Activated CD4-positive, alpha-beta T cell treated with anti-CD3 and anti-CD28 coated beads for 1 hour (primary cell): ENCODE measurements around the gene OR52N1.

ENCODE experiments used
- DNase-seq: peaks from one replicate; pipeline ENCODE4 v3.0.0-alpha.2; 2020

Gene OR52N1

DNA sequence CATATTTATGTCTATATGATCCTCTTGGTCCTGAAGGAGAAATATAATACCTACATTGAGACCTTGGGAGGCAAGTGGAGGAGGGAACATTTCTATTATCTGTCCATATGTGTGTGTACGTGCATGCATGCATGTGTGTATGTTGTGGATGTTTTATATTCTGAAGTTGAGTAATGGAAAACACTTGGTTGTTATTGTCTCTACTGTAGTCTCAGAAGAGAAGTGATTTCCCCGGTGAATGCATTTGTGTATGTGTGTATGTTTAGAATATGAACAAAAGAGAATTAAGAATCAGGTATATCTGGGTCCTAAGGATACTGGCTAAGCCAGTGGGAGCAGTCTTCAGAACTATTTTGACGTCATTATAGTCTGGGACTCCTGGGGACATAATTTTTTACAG, at the start of gene OR52N1:
Gene OR52N1, minus strand, starts transcription at position 101 of the 400 bp plus-strand sequence. CDS start 2,449 bp downstream, outside the sequence.
- DNase-seq, result no peak

DNA sequence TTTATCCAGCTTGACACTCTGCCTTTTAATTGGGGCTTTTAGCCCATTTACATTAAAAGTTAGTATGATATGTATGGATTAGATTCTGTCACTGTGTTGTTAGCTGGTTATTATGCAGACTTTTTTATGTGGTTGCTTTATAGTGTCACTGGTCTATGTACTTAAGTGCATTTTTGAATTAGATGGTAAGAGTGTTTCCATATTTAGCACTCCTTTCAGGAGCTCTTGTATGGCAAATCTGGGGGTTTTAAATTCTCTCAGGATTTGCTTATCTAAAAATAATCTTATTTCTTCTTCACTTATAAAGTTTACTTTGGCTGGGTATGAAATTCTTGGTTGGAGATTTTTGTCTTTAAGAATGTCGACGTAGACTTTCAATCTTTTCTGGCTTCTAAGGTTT, 46.6 kb upstream of the OR52N1 start:
- no peak for DNase-seq

DNA sequence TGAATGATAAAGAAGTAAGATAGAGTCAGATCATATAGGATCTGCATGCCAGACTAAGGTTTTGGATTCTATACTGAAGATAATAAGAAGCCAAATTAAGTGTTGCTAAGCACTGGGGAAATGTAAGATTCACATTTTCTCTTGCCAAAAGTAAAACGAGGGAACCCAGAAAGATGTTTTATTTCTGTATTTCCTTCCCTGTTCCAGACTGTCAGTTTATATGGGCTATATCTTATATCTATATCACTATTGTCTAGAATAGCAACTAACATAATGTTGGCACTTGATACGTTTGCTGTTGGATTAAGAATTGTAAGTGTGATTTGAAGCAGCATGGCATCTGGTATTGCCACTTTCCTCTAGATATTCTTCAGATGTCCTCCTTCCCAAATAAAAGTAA, 42.4 kb upstream of the OR52N1 start:
- no peak for DNase-seq

DNA sequence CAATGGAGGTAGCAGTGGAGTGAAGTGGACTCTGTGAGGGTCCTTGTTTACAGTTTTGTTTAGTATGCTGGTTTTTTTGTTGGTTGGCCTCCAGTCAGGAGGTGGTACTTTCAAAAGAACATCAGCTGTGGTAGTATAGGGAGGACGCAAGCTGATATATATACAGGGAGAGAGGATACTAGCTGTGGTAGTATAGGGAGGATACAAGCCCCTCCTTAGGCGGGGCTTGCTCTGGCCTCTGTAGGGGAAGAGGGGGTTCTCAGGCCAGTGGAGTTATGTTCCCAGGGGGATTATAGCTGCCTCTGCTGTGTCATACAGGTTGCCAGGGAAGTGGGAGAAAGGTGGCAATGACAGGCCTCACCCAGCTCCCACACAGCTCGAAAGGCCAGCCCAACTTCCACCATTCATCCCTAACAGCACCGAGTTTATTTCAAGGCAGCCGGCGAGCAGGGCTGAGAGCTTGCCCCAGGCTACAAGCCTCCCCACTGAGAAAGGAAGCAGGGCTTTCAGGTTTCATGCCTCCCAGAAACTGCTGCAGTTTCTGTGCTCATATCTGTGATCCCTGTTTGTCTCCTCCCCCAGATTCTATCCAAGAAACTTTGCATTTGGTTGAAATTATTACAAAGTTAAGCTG, 40.2 kb upstream of the OR52N1 start:
- DNase-seq, result no peak

DNA sequence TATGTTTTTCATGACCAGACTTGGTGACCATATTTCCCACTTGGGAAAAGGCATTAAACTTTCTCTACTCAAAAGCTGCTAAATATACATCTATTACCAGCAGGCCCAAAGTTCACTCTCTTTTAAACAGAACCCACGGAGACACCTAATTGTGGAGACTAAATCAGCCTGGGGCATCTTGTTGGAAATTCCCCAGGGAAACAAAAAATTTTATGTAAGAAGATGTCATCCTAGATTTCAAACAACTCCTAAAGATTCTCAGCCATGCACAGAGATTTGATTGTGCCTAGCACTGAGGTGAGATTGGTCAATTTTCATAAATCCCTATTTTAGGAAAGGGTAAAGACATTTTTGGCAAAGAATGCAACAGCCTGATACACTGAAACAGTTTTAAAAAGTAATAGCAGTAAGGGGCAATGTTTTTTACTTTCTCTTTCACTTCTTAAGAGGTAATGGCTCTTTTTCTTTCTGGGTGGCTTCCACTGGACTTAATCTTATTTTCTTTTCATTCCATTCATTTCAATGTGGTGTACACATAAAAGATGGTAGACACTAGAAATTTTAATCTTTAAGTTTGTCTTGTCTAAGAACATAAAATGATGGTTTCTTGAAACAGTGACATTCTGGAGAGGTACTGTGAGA, 27.3 kb upstream of the OR52N1 start:
- DNase-seq, result no peak

DNA sequence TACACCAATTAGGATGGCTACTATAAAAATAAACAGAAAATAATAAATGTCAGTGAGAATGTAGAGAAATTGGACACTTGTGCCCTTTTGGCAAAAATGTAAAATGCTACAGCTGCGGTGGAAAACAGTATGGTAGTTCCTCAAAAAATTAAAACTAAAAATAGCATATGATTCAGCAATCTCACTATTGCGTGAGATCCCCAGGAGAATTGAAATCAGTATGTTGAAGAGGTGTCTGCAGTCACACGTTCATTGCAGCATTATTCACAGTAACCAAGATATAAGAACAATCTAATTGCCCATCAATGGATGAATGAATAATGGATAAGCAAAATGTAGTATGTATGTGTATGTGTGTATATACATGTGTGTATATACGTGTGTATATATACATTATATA, 24.5 kb upstream of the OR52N1 start:
- no peak for DNase-seq

DNA sequence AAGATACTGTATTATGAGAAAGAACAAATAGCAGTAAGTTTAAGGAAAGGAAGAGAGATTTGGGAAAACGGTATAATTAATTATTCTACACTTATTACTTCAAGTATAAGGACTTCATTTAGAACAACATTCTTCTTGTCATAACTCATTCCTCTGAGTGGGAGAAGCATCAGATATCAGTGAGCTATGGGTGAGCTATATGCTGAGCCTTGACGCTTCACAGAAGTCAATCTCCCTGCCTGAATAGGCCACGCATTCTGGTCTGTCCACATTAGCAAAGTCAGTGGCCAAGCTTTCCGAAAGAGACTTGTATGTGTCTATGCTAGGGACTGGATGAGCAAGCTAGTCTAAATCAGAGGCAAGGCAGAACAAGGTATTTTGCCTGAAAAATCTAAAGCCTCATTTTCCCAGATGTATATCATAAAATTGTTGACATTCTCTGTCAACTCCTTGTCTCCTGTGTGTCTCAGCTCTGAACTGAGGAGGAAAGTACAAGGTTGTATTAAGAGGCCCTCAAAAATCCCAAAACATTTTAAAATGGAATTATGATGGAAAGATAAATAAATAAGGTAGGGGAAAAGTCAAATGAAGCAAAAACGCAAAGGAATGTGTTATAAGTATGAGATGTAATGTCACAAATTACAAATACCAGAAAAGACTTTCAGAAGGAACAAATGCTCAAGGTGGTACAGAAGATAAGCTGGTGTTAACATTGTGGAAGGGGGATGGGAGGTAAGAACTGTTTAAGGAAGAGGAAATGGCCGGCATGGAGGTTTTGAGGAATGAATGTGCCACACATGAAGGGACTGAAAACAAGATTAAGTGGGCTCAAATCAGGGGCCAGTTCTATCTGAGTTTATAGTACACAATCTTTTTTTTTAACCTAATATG, 19.1 kb upstream of the OR52N1 start:
- DNase-seq, result no peak

DNA sequence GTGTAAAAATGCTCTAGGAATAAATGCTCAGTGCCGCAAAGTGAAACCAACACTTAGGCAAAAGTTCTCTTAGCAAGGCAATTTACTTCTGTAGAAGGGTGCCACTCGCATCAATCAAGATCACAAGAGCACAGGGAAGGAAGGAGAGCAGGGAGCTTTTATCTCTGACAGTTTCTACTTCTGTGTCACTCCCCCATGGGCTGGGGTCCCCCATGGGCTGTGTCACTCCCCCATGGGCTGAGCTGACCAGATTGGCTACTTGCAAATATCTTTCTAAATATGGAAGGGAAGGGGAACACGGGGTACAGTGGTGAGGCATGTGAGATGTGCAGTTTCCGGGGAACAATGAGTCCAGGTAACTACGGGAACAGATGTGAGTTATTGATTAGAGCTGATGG, 18.1 kb upstream of the OR52N1 start:
- DNase-seq, result no peak

DNA sequence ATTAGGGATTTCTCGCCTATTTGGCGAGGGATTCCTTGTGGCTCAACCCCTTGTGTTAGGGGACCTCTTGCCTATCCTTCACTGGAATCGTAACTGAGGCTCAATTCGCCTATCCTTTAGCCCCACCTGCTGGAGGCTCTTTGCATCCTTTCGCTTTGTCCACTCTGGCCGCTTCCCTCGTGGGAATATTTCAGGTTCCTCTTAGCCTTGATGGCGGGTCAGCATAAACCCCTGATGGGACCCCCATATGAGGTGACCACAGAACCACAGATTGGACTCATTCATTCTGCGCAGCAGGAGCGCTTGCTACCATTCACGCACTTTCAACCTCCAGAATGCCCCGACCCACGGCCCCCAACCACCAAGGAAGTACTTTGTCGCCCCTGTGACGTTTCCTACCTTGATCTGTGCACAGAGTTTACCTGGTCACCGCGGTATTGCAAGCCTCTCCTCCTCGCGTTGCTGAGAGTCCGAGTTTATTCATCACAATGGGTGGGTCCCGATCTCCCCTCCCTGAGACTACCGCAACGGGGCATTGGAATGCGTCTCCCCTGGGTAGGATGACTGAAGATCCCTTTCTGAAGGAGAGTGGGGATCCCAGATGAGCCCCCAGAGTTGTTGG, 17.5 kb upstream of the OR52N1 start, which contains the start of gene OR52N2:
Gene OR52N2, plus strand, starts transcription at position 425 of the 622 bp plus-strand sequence. CDS start 11,412 bp downstream, outside the sequence.
- peak; percentile 52 for DNase-seq

DNA sequence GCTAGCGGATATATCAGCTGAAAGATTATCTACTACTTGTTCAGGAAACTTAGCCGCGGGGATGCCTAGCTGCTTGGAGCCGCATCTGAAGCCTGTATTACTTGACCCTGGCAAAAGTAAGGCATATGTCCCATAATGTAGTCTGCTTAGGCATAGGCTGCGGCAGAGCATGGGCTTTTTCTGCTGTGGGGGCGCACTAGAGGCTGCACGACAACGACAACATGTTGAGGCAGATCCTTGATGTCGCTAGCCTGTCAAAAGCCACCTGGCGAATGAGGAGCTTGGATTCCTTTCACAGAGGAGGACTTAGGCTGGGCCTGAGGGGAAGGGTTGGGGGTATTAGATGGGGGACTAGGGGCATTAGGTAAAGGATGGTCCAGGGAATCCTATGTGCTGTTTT, 16.5 kb upstream of the OR52N1 start:
- no peak for DNase-seq

DNA sequence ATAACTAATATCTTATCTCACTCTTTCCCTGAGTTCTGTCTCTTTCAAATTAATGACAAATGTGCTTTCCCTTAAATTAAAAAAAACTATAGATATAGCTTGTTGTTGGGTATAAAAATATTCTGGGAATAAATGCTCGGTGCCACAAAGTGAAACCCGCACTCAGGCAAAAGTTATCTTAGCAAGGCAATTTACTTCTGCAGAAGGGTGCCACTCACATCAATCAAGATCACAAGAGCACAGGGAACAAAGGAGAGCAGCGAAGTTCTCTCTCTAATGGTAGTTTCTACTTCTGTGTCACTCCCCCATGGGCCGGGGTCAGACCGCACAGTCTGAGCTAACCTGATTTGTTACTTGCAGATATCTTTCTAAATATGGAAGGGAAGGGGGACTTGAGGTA, 12.9 kb upstream of the OR52N1 start:
- no peak for DNase-seq

DNA sequence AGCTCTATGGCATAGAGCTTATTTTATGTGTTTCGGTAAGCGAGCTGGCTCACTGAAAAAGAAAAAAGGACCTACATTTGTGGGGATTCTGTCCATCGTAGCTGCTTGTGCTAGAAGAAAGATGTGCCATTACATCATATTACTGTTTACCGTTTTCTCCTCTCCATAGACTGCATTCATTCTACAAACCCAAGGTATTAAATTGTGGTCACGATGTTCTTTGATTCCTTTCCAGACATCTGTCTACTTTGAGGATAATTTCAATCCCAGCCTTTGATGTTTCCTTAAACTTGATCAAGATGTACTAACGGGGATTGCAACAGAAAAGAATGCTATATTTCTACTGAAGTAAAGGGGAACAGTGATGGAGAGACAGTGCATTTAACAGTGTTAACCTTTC, 5.5 kb upstream of the OR52N1 start:
- DNase-seq, result no peak

DNA sequence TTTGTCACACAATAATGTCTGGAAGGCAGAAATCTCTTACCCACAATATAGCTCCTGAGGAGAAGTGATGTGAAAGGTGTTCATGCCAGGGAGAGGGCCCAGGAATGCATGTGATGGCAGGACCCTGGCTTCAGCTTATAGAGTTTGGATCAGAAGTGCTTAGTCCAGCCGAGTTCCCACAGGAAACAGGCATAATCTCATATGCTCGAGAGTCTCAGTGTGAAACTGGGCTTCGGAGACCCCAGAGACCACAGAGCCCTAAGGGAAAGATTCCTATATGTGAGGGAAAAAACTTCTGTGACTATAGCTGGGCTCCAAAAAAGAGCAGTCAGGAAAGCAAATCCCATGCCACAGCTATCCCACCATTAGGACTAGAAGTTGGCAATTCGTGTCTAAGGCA, 7.8 kb downstream of the OR52N1 start, which contains the start of gene OR52N5:
Gene OR52N5, minus strand, starts transcription at position 101 of the 400 bp plus-strand sequence. CDS start 4,721 bp downstream, outside the sequence.
- no peak for DNase-seq

DNA sequence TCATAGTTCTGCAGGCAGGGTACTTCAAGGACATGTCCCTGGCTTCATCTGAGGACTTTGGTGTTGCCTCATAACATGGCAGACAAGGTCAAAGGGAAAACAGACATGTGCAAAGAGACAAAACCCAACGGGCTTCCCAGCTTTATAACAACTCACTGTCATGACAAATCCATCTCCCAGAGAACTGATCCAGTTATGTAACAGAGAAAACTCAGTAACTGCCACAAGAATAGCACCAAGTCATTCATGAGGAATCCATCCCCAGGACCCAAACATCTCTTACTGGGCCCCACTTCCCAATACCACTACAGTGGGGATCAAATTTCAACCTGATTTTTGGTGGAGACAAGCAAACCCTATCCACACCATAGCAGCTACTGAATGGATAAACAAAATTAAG, 24.0 kb downstream of the OR52N1 start:
- DNase-seq, result no peak

DNA sequence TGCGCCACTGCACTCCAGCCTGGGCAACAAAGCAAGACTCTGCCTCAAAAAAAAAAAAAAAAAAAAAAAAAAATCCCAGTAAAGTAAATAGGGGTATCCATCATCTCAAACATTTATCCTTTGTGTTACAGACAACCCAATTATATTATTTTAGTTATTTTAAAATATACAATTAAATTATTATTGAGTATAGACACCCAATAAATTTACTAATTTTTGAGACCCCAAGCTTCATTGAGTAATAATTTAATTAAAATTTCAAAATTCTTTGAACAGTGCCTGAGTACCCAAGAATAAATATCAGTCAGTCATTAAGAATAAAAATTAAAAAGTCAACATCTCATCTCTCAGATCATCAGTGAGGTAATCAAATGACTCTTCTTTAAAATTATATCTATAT, 37.1 kb downstream of the OR52N1 start, which contains the start of gene OR52N4:
Gene OR52N4, plus strand, starts transcription at position 301 of the 400 bp plus-strand sequence. CDS start 498 bp downstream, outside the sequence.
- no peak for DNase-seq

DNA sequence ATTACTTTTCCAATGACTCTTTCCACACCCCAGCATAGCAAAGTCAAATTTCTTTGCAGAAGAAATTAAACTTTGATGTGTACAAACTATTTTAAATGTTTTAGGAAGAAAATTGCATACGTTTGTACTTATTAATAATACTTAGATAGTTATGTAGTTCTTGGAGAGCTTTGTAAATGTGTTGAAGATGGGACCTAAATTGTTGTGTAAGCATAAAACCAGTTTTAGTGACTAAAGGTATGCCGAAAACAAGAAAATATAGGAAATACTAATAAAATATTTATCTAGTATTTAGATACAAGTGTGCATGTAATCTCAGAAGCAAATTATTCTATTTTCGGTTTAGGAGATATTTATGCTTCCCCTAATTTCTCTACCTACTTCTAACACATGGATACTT, 41.2 kb downstream of the OR52N1 start:
- no peak for DNase-seq

DNA sequence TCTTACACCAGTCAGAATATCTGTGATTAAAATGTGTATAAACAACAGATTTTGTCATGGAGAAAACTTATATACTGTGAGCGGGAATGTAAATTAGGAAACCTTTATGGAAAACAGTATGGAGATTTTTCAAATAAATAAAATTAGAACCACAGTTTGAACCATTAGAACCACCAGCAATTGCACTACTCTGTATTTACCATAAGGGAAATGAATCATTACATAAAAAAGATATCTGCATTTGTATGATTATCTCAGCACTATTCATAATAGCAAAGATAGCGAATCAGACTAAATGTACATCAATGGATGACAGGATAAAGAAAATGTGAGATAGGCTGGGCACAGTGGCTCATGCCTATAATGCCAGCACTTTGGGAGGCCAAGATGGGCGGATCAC, 44.5 kb downstream of the OR52N1 start:
- DNase-seq, result no peak

DNA sequence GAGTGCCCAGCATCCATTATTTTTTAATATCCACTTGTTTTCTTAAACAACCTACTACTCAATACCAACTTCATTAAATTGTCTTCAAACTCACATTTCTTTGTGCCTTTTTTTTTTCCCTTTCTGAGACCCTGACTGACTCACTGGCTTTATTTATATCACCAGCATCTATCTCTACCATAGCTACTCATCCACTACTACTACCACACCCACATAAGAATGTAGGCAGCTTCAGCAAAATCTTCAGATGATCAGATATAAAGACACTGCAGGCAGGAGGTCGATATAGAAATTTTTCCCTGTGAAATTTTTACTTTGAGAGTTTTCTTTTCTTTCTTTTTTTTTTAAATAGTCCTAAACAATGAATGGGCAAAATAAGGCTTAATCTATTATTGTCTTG, 52.6 kb downstream of the OR52N1 start:
- DNase-seq, result no peak

DNA sequence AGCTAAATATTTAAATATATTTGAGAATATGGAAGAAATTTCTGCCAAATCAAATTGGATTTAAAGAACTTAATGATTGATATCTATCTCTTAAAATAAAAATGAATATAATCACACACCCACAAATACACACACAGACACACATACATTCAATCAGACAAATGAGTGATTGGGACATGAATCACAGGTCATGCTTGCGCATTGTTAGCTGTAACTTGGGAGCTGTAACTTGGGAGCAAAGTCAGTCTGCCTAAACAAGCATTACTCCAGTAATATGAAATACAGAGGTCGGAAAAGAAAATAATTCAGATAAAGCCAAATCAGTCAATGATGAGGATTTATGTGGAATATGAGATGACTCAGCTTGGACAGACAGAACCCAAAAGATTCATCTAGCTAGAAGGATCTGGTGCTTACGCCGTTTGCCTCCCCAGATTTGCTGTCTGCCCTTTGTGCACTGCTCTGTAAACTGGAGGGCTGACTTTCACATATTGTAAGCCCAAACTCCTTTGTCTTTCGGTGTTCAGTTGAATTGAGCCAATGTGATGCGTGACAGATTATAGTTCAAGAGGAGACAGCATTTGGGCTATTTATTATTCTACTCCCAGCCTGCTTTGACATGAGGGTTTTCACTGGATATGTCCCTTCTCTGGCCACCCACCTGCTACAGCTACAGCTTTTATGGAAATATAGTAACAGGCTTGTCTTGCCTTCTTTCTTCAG, 53.2 kb downstream of the OR52N1 start:
- DNase-seq, result no peak

DNA sequence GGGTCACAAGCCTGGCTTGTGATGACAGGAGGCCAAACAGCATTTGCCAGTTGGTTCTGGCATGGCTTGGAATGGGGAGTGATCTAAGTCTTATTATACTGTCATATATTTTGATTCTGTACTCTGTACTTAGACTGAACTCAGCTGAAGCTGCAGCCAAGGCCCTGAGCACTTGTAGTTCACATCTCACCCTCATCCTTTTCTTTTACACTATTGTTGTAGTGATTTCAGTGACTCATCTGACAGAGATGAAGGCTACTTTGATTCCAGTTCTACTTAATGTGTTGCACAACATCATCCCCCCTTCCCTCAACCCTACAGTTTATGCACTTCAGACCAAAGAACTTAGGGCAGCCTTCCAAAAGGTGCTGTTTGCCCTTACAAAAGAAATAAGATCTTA, 54.0 kb downstream of the OR52N1 start:
- DNase-seq, result no peak
